Loucy (cell line): ENCODE measurements around the gene ATG10.
"Not testable (repeated sequence)": the region's sequence is repeated elsewhere in the genome, so short reads cannot be mapped to it uniquely, and the experiment has no call there.

Experiments used
- H2AFZ ChIP-seq: fragments of 200-600 bp; sonication (generic); 2 replicates; pipeline ENCODE4 v1.6.0; 2016; ENCODE audit warnings: antibody characterized with exemption, mild to moderate bottlenecking, low read length, moderate library complexity
- H3F3A ChIP-seq: fragments of 200-600 bp; 2 replicates; pipeline ENCODE4 v1.6.0; 2016; ENCODE audit warnings: antibody characterized with exemption, low read depth, mild to moderate bottlenecking
- H3K27me3 ChIP-seq: fragments of 200-600 bp; sonication (generic); 2 replicates; pipeline ENCODE4 v1.6.1; 2014; ENCODE audit warnings: low read length, mild to moderate bottlenecking; ENCODE audit not compliant: insufficient read depth, poor library complexity, severe bottlenecking
- H3K36me3 ChIP-seq: fragments of 200-600 bp; sonication (generic); 2 replicates; pipeline ENCODE4 v1.6.1; 2016; ENCODE audit warnings: low read length; ENCODE audit not compliant: insufficient read depth
- H3K4me1 ChIP-seq: fragments of 200-600 bp; sonication (generic); 2 replicates; pipeline ENCODE4 v1.5.1; 2014; ENCODE audit warnings: low read length, mild to moderate bottlenecking; ENCODE audit not compliant: insufficient read depth, poor library complexity, severe bottlenecking
- H3K4me2 ChIP-seq: fragments of 200-600 bp; sonication (generic); 2 replicates; pipeline ENCODE4 v1.6.0; 2014; ENCODE audit warnings: antibody characterized with exemption, low read length, low read depth, mild to moderate bottlenecking; ENCODE audit not compliant: poor library complexity, severe bottlenecking
- H3K4me3 ChIP-seq: fragments of 200-600 bp; sonication (generic); 2 replicates; pipeline ENCODE4 v1.5.1; 2014; ENCODE audit warnings: low read length, mild to moderate bottlenecking, mixed read lengths; ENCODE audit not compliant: poor library complexity, severe bottlenecking
- H3K79me2 ChIP-seq: fragments of 200-600 bp; sonication (generic); 2 replicates; pipeline ENCODE4 v1.6.1; 2014; ENCODE audit warnings: low read length; ENCODE audit not compliant: insufficient read depth
- H3K9ac ChIP-seq: fragments of 200-600 bp; sonication (generic); 2 replicates; pipeline ENCODE4 v1.6.0; 2014; ENCODE audit warnings: mild to moderate bottlenecking, low read depth, low read length, moderate library complexity; ENCODE audit not compliant: poor library complexity, severe bottlenecking
- H3K9me2 ChIP-seq: fragments of 200-600 bp; sonication (generic); replicated peaks from 2 replicates; pipeline ENCODE4 v1.6.1; 2016; ENCODE audit warnings: low read depth, low read length, mixed read lengths
- H3K9me3 ChIP-seq: fragments of 200-600 bp; sonication (generic); 2 replicates; pipeline ENCODE4 v1.6.1; 2014; ENCODE audit warnings: mild to moderate bottlenecking, antibody characterized with exemption, low read length, low read depth; ENCODE audit not compliant: insufficient read depth
- H4K20me1 ChIP-seq: fragments of 200-600 bp; sonication (generic); 2 replicates; pipeline ENCODE4 v1.6.0; 2014; ENCODE audit warnings: antibody characterized with exemption, low read length, mild to moderate bottlenecking; ENCODE audit not compliant: insufficient read depth, poor library complexity, severe bottlenecking
- EZH2phosphoT487 ChIP-seq: fragments of 200-600 bp; IDR thresholded peaks from 2 replicates; pipeline ENCODE4 v1.6.1; 2018; ENCODE audit warnings: antibody characterized with exemption, mild to moderate bottlenecking, moderate library complexity, borderline replicate concordance
- TF ChIP-seq, protein P1 (sequence below): fragments of 200-600 bp; sonication (generic); conservative IDR thresholded peaks from 2 replicates; pipeline ENCODE4 v1.5.1; 2014; ENCODE audit warnings: mild to moderate bottlenecking, antibody characterized with exemption, low read length

The ATG10 gene

GRCh38 chr5:81995407-81995806 is 23.6 kb downstream of the ATG10 start:
- Histone ChIP-seq H3K4me3 (no peak overlapping the region), H3F3A (no peaks in the 10 kb centered on the region), H3K27me3 (no peaks in the 10 kb centered on the region), H3K4me2 (no peak overlapping the region), H2AFZ (no peak overlapping the region), H3K36me3 (peaks cover 13% of the 10 kb centered on the region; the same call in 1 of the 2 replicates), H4K20me1 (no peaks in the 10 kb centered on the region), H3K9me2 (no peaks in the 10 kb centered on the region), H3K9me3 (peaks cover 4% of the 10 kb centered on the region; the same call in 1 of the 2 replicates), H3K4me1 (peaks cover 4% of the 10 kb centered on the region), H3K79me2 (no peaks in the 10 kb centered on the region), H3K9ac (no peak overlapping the region)
- TF ChIP-seq, protein P1, sequence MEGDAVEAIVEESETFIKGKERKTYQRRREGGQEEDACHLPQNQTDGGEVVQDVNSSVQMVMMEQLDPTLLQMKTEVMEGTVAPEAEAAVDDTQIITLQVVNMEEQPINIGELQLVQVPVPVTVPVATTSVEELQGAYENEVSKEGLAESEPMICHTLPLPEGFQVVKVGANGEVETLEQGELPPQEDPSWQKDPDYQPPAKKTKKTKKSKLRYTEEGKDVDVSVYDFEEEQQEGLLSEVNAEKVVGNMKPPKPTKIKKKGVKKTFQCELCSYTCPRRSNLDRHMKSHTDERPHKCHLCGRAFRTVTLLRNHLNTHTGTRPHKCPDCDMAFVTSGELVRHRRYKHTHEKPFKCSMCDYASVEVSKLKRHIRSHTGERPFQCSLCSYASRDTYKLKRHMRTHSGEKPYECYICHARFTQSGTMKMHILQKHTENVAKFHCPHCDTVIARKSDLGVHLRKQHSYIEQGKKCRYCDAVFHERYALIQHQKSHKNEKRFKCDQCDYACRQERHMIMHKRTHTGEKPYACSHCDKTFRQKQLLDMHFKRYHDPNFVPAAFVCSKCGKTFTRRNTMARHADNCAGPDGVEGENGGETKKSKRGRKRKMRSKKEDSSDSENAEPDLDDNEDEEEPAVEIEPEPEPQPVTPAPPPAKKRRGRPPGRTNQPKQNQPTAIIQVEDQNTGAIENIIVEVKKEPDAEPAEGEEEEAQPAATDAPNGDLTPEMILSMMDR: no peak
- no peak for TF ChIP-seq EZH2phosphoT487

DNA sequence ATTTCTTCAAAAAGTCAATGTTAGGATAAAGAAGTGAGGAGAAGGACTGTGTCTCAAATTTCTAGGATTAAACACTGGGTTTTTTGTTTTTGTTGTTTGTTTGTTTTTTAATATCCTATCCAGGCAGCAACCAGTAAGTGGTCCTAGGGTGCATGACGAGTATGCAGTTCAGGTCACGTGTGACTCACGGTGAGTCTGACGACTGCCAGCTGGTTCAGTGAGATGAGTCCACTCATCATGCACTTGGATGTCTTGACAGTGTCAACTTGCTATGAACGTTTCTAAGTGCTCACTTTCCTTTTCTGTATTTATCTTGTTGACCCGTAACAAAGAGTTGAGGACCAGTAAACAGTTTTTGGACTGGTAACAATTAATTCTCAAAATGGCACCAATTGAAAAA is 32.7 kb downstream of the ATG10 start:
- Histone ChIP-seq H3K4me3 (no peak overlapping the region), H3K9me2 (no peaks in the 10 kb centered on the region), H3K27me3 (no peaks in the 10 kb centered on the region), H3K9ac (no peak overlapping the region), H4K20me1 (no peaks in the 10 kb centered on the region), H3K4me2 (no peak overlapping the region), H2AFZ (no peak overlapping the region), H3K4me1 (no peaks in the 10 kb centered on the region), H3F3A (no peaks in the 10 kb centered on the region), H3K36me3 (no peaks in the 10 kb centered on the region), H3K79me2 (no peaks in the 10 kb centered on the region), H3K9me3 (no peaks in the 10 kb centered on the region)
- no peak for TF ChIP-seq EZH2phosphoT487
- TF ChIP-seq, protein P1: no peak

DNA sequence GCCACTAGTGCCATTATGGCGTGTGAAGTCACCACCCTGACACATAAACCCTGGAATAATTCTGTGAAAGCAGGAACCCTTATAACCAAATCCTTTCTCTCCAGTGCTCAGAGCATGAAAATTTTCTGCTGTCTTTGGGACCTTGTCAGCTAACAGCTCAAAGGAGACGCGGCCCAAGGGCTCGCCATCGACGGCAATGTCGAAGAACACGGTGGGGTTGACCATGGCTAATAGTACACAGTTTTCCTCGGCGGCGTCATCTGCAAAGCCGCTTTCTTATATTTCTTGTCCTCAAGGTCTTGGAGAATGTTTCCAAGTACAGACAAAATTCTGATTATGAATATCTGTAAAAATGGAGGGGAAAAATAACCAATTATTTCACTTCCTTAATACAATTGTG is 38.0 kb downstream of the ATG10 start:
- H3K9me2 ChIP-seq, H3K4me3 ChIP-seq, H2AFZ ChIP-seq, H3K79me2 ChIP-seq, H3K27me3 ChIP-seq, H3K36me3 ChIP-seq, H3K4me2 ChIP-seq, H3K9ac ChIP-seq, H3K9me3 ChIP-seq, H3K4me1 ChIP-seq, H4K20me1 ChIP-seq, H3F3A ChIP-seq: not testable (repeated sequence)

GRCh38 chr5:82010696-82011095 is 38.9 kb downstream of the ATG10 start:
- no peaks in the 10 kb centered on the region for H3K36me3 ChIP-seq
- H3K4me2 ChIP-seq: no peak overlapping the region
- peaks cover 3% of the 10 kb centered on the region for H3K4me1 ChIP-seq
- H4K20me1 ChIP-seq: no peaks in the 10 kb centered on the region
- H3K4me3 ChIP-seq: no peak overlapping the region
- no peak overlapping the region for H3K9ac ChIP-seq
- H3F3A ChIP-seq: no peaks in the 10 kb centered on the region
- no peaks in the 10 kb centered on the region for H3K9me3 ChIP-seq
- no peaks in the 10 kb centered on the region for H3K27me3 ChIP-seq
- TF ChIP-seq EZH2phosphoT487: no peak
- TF ChIP-seq, protein P1: no peak
- H3K9me2 ChIP-seq: no peaks in the 10 kb centered on the region
- H3K79me2 ChIP-seq: no peaks in the 10 kb centered on the region
- H2AFZ ChIP-seq: no peak overlapping the region
